HUES64 (cell line): ENCODE results near the gene KRT15.
"Not testable (repeated sequence)": the region's sequence is repeated elsewhere in the genome, so short reads cannot be mapped to it uniquely, and the experiment has no call there.

Experiments used
- H3K27ac ChIP-seq: 2 replicates; pipeline ENCODE4 v1.7.0; 2013; ENCODE audit warnings: low read depth, low read length, inconsistent platforms
- H3K27me3 ChIP-seq: 2 replicates; pipeline ENCODE4 v1.6.1; 2013; ENCODE audit warnings: mild to moderate bottlenecking, low read length; ENCODE audit not compliant: insufficient read depth
- H3K36me3 ChIP-seq: 2 replicates; pipeline ENCODE4 v1.6.1; 2013; ENCODE audit warnings: mild to moderate bottlenecking, low read length; ENCODE audit not compliant: insufficient read depth
- H3K4me1 ChIP-seq: 2 replicates; pipeline ENCODE4 v1.6.1; 2013; ENCODE audit warnings: mild to moderate bottlenecking, low read length, moderate library complexity; ENCODE audit not compliant: insufficient read depth
- H3K4me3 ChIP-seq: 2 replicates; pipeline ENCODE4 v1.5.1; 2013; ENCODE audit warnings: mild to moderate bottlenecking, low read length, moderate library complexity
- H3K9ac ChIP-seq: 2 replicates; pipeline ENCODE4 v1.6.1; 2013; ENCODE audit warnings: mild to moderate bottlenecking, low read depth, low read length
- H3K9me3 ChIP-seq: 2 replicates; pipeline ENCODE4 v1.6.1; 2013; ENCODE audit warnings: low read depth, low read length; ENCODE audit not compliant: insufficient read depth
- WGBS: fragments of 150-250, 120-280 bp; methylation state at CpG from one replicate; pipeline ENCODE4 v1.1.7; 2013; ENCODE audit warnings: missing lambda C conversion rate; 5-methylcytosine and 5-hydroxymethylcytosine counted together

The KRT15 gene

DNA sequence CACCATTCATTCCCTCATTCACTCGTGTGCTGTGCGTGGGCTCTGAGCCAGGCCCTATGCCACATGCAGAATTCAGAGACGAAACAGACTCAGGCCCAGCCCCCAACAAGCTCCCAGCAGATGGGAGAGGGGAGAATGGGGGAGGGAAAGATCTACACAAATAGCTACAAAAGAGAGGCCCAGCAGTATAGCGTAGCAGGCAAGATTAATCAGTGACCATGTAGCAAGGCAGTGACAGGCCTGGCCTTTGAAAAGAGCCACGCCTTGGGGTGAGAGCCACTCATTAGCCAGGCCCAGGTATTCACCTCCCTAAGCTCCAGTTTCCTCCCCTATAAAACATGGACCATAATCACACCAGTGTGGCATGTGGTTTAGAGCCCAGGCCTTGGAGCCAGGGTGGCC lies 25.8 kb upstream of the KRT15 start:
- H3K27me3 ChIP-seq: no peaks in the 10 kb centered on the region; the same call in 1 of the 2 replicates
- H3K27ac ChIP-seq: no peak overlapping the region; the same call in 1 of the 2 replicates
- H3K9me3 ChIP-seq: no peaks in the 10 kb centered on the region
- no peak overlapping the region for H3K9ac ChIP-seq
- peaks cover 13% of the 10 kb centered on the region; the same call in 1 of the 2 replicates for H3K4me1 ChIP-seq
- WGBS: 41% methylated on average over 5 of the region's 5 CpGs
- no peaks in the 10 kb centered on the region for H3K36me3 ChIP-seq
- no peak overlapping the region for H3K4me3 ChIP-seq

DNA sequence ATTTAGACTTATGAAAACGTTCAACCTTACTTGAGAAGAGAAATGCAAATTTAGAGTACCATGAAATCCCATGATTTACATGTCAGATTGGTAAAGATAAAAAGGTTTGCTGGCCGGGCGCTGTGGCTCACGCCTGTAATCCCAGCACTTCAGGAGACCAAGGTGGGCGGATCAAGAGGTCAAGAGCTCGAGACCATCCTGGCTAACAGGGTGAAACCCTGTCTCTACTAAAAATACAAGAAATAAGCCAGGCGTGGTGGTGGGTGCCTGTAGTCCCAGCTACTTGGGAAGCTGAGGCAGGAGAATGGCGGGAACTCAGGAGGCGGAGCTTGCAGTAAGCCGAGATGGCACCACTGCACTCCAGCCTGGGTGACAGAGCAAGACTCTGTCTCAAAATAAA lies 24.1 kb upstream of the KRT15 start:
- H3K27ac ChIP-seq, H3K4me3 ChIP-seq: not testable (repeated sequence)
- WGBS: 86% methylated on average over 10 of the region's 10 CpGs

DNA sequence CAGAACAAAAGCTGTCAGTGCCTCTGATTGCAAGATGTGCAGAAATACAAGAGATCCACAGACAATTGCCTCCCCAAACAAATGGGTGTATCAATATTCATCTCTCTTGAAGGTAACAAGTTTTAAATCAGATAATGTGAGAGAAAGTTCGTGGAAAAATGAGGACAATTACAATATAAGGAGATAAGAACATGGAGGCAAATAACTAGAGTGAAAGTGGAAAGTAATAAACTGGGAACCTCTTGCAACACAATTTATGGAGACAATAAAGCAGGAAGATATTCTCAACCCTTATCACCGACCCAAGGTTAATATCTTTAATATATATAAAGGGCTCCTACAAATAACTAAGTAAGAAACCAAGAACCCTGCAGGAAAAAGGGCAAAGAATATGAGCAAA lies 23.7 kb upstream of the KRT15 start:
- no peaks in the 10 kb centered on the region for H3K9me3 ChIP-seq
- no peaks in the 10 kb centered on the region for H3K36me3 ChIP-seq
- no peaks in the 10 kb centered on the region for H3K27me3 ChIP-seq
- peaks cover 20% of the 10 kb centered on the region; the same call in 1 of the 2 replicates for H3K4me1 ChIP-seq
- H3K9ac ChIP-seq: no peak overlapping the region
- H3K27ac ChIP-seq: no peak overlapping the region
- 88% methylated on average over 1 of the region's 2 CpGs for WGBS
- no peak overlapping the region for H3K4me3 ChIP-seq

More for the DNA sequence above, 24.1 kb upstream of the KRT15 start:
- H3K9ac ChIP-seq, H3K36me3 ChIP-seq, H3K9me3 ChIP-seq, H3K27me3 ChIP-seq: not testable (repeated sequence)
- peaks cover 20% of the 10 kb centered on the region; the same call in 1 of the 2 replicates for H3K4me1 ChIP-seq

DNA sequence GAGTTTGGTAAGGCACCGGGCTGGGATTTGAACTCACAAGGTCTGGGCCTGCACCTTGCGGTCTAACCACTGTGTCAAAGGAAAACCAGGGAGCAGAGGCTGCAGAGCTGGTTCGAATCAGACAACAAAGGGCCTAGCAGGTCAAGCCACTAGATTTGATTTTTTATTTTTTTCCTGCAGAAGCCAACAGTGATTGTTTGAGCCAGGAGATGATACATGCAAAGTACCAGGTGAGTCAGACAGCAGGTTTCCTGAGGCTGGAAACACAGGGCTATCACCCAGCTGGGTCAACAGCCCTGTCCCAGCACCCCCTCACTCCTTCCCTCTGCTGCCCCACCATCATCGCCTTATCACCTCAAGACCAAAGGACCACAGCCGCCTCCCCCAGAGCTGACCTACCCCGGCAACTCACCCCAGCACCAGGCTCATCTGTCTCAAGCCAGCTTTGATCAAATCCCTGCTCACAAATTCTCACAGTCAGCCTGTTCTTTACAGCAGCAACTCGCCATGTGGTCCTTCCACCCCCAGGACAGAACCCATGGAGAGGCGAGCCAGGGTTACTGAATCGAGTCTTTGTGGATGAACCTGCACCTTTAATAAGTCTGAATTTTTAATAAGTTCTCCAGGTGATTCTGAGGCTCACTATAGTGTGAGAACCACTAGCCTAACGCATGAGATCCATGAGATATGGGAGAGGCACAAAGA lies 22.4 kb upstream of the KRT15 start:
- WGBS: 90% methylated on average over 10 of the region's 10 CpGs
- no peak overlapping the region for H3K27ac ChIP-seq

DNA sequence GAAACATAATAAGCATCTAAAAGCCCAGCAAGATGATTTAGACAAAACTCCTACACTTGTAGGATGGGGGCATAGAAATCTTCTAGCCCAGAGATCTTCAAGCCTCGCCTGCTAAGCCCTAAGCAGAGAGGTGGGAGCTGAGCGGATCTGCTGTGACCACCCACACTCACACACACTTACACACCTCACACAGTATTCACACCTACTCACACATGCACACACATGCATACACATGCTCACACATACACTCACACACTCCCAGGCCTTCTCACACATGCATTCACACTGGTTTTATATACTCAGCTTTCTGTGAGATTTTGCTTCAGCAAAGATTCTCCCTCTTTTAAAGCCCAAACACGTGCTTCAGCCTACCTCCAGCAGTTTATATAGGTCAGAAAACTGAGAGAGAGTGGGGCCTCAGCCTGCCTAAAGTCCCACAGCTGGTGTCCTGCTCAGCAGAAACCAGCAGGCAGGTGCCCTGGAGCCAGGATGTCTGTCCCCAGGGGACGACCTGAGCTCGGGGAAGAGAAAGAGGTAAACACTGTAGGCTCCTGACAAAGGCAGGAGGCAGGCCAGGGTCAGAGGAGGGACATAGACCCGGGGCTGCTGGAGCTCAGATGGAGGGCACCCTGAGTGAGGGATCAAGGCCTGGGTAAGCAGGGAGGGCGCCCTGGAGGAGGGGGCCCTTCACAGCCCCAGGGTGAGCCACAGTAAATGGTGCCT lies 21.4 kb upstream of the KRT15 start:
- no peaks in the 10 kb centered on the region for H3K36me3 ChIP-seq
- H3K27ac ChIP-seq: peak overlapping the region; percentile 3; the same call in 1 of the 2 replicates
- H3K9me3 ChIP-seq: no peaks in the 10 kb centered on the region
- no peak overlapping the region for H3K9ac ChIP-seq
- WGBS: 57% methylated on average over 7 of the region's 7 CpGs
- no peak overlapping the region for H3K4me3 ChIP-seq
- H3K27me3 ChIP-seq: no peaks in the 10 kb centered on the region
- H3K4me1 ChIP-seq: peaks cover 20% of the 10 kb centered on the region; the same call in 1 of the 2 replicates

More for the DNA sequence above, 22.4 kb upstream of the KRT15 start:
- no peaks in the 10 kb centered on the region for H3K36me3 ChIP-seq
- H3K4me1 ChIP-seq: peaks cover 20% of the 10 kb centered on the region; the same call in 1 of the 2 replicates
- H3K4me3 ChIP-seq: no peak overlapping the region
- H3K9me3 ChIP-seq: no peaks in the 10 kb centered on the region
- H3K27me3 ChIP-seq: no peaks in the 10 kb centered on the region
- H3K9ac ChIP-seq: no peak overlapping the region

DNA sequence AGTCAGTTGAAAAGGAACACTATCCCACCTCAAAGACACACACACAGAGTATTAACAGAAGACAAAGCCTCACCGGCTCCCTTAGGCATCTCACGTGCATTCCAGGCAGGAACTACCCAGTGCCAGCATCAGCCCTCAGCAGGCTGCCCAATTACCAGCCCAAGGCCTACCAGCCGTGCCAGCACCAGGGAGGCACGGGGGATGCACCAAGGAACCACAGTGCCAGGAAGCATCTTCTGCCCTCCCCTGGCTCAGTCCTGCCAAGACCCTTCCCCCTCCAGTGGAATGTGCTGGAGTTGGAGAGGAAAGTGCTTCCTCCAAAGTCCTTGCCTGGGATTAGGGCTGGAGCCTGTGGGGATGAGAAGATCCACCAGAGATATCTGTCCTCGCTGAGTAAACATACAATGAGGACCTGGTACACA lies 20.4 kb upstream of the KRT15 start:
- H3K9ac ChIP-seq: no peak overlapping the region
- 69% methylated on average over 5 of the region's 5 CpGs for WGBS

DNA sequence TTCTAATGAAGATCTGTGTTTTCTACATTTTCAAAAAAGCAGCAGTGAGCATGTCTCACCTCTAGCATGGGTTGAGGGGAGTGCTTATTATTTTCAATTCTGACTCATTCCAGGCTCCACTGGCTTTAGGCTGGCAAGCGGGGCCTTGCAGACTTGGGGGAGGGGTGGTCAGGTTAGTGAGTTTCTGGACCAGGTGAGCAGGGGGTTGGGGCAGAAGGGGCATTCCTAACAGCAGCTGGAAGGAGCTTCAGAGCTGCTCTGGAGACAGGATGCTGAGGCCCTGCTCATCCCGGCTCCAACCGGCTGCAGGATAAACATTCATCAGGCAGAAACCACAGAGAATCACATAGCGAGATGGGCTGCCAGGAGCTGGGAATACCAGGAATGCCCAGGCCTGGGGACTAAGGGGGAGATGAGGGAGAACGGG lies 19.9 kb upstream of the KRT15 start:
- no peak overlapping the region for H3K9ac ChIP-seq
- H3K27ac ChIP-seq: no peak overlapping the region; the same call in 1 of the 2 replicates
- no peaks in the 10 kb centered on the region for H3K27me3 ChIP-seq
- H3K9me3 ChIP-seq: no peaks in the 10 kb centered on the region
- H3K4me1 ChIP-seq: peaks cover 11% of the 10 kb centered on the region; the same call in 1 of the 2 replicates
- no peaks in the 10 kb centered on the region for H3K36me3 ChIP-seq
- WGBS: 74% methylated on average over 5 of the region's 5 CpGs
- no peak overlapping the region for H3K4me3 ChIP-seq

More for the DNA sequence above, 20.4 kb upstream of the KRT15 start:
- Histone ChIP-seq H3K36me3 (no peaks in the 10 kb centered on the region), H3K27ac (no peak overlapping the region; the same call in 1 of the 2 replicates), H3K4me3 (no peak overlapping the region), H3K27me3 (no peaks in the 10 kb centered on the region), H3K9me3 (no peaks in the 10 kb centered on the region), H3K4me1 (peaks cover 11% of the 10 kb centered on the region; the same call in 1 of the 2 replicates)

DNA sequence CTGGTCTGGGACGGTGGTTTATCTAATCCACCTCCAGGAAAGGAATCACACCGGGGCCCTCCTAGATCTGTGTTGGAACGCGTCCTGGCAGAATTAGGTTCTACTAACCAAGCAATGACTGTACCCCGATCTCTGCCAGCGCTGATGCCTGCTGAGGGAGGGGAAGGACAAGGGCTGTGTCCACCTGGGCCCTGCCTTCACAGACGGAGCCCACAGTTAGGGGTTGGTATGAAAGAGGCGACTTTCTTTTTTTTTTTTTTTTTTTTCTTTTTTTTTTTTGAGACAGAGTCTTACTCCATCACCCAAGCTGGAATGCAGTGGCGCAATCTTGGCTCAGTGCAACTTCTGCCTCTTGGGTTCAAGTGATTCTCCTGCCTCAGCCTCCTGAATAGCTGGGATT lies 19.3 kb upstream of the KRT15 start:
- WGBS: 90% methylated on average over 7 of the region's 9 CpGs
- Histone ChIP-seq H3K4me1 (peaks cover 11% of the 10 kb centered on the region; the same call in 1 of the 2 replicates), H3K4me3 (no peak overlapping the region), H3K27me3 (no peaks in the 10 kb centered on the region), H3K27ac (no peak overlapping the region), H3K9ac (no peak overlapping the region), H3K9me3 (no peaks in the 10 kb centered on the region), H3K36me3 (no peaks in the 10 kb centered on the region)

DNA sequence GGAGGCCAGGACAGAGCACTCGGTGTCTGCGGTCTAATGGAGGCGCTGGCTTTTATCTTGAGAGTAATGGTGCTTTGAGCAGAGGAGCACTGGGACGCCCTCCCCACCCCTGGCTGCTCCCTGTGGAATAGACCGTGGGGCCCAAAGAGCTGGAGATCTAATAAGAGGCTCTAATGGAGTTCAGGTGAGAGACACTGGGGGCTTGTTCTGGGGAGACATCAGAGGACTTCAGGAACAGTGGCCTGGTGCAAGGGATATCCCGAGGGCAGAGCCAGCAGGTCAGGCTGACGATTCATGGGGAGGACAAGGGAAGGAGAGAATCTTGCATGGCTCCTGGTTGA lies 18.9 kb upstream of the KRT15 start:
- no peaks in the 10 kb centered on the region for H3K27me3 ChIP-seq
- no peak overlapping the region for H3K4me3 ChIP-seq
- H3K36me3 ChIP-seq: no peaks in the 10 kb centered on the region
- H3K4me1 ChIP-seq: peaks cover 11% of the 10 kb centered on the region; the same call in 1 of the 2 replicates
- H3K9ac ChIP-seq: no peak overlapping the region
- H3K27ac ChIP-seq: no peak overlapping the region
- WGBS: 81% methylated on average over 7 of the region's 7 CpGs
- H3K9me3 ChIP-seq: no peaks in the 10 kb centered on the region

DNA sequence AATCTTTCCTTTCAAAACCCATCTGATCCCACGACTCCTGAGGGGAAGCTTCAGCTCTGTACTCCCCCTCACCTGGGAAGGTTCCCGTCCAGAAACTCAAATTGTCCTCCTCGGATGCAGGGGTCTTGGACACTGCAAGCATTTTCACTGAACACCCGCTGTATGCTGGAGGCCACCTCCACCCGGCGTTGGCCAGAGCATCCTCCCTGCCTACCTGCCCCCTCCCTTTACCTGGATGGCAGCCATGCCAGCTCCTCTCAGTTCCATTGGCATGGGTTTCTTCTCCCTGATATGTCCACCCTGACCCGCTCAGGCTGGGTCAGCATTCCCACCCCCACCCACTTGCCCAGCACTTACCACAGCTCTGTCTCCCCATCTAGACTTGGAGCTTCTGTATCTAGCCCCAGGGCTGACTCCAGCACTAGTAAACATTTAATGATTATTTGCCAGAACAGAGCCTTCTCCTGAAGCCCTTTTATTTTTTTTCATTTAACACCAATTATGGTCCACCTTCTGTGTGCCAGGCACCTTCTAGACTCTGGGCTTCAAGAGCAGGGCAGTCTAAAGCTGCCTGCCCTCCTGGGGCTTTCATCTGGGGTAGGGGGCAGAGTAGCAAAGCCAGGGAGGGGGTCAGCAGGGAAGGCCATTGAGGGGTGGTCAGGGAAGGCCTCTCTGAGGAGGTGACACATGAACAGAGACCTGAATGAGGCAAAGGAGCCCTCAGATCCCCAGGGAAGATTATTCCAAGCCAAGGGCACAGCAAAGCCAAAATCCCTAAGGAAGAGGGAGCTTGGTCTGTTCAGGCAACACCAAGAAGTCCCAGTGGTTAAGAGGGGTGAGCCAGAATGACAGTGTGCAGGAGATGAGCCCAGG lies 18.3 kb upstream of the KRT15 start:
- Histone ChIP-seq H3K27me3 (no peaks in the 10 kb centered on the region), H3K4me1 (peaks cover 11% of the 10 kb centered on the region; the same call in 1 of the 2 replicates), H3K9ac (no peak overlapping the region), H3K9me3 (no peaks in the 10 kb centered on the region), H3K27ac (no peak overlapping the region), H3K4me3 (no peak overlapping the region), H3K36me3 (no peaks in the 10 kb centered on the region)
- WGBS: 91% methylated on average over 7 of the region's 7 CpGs
